ENCODE data around the gene KIF1B.

GRCh38 chr1:10387677-10388386, 177.5 kb downstream of the KIF1B start:
- TF ChIP-seq ZNF175 (CRISPR knock-in tag; IDR thresholded peaks at IDR 0.05; ENCODE audit: low read depth) (no peak), SIN3A (IDR thresholded peaks at IDR 0.05; ENCODE audit: borderline replicate concordance in 2 of 2, control insufficient read depth in 1 of 2, low read depth in 2 of 2, low read length in 2 of 2) (no peak), ZNF644 (tag; IDR thresholded peaks at IDR 0.05; ENCODE audit: low read depth) (no peak), ESRRB (CRISPR knock-in tag; IDR thresholded peaks at IDR 0.05; ENCODE audit: borderline replicate concordance) (no peak), CHD2 (IDR thresholded peaks at IDR 0.05; ENCODE audit: low read depth, low read length) (no peak), MEF2D (tag; conservative IDR thresholded peaks at IDR 0.05; ENCODE audit: low read depth) (no peak)
